NCI-H1105 (cell line): Measurements from ENCODE around the gene MAT1A.
"Not testable (repeated sequence)": the region's sequence is repeated elsewhere in the genome, so short reads cannot be mapped to it uniquely, and the experiment has no call there.

Experiments used
- DNase-seq: peaks from one replicate; lab custom pipeline; 2025; lab: John Stamatoyannopoulos, UW

MAT1A gene

GRCh38 chr10:80289451-80290287 lies at the start of gene MAT1A:
TSS of gene MAT1A (minus strand) at chr10:80289658. CDS start at chr10:80289423, 235 bp downstream.
- DNase-seq = no peak

GRCh38 chr10:80333983-80334382 lies 44.5 kb upstream of the MAT1A start:
- no peak for DNase-seq

DNA sequence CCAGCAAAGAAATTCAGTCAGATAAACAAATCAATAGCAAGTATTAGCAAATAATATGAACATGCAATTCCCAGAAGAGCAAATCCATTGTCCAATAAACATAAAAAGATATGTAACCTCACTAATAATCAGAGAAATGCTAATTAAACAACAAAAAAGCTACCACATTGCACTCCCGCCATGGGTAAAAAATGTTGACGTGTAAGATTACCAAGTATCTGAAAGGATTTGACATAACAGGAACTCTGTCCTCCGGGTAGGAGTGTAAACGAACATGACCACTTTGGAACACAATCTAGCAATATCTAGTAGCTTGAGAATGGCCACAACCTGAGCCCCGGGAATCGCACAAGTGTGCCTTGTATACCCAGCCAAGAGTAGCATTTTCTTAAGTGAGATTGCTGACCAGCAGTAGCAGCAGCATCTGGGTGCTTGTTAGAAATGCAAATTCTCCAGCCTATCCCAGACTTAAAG lies 35.5 kb upstream of the MAT1A start:
- no peak for DNase-seq

DNA sequence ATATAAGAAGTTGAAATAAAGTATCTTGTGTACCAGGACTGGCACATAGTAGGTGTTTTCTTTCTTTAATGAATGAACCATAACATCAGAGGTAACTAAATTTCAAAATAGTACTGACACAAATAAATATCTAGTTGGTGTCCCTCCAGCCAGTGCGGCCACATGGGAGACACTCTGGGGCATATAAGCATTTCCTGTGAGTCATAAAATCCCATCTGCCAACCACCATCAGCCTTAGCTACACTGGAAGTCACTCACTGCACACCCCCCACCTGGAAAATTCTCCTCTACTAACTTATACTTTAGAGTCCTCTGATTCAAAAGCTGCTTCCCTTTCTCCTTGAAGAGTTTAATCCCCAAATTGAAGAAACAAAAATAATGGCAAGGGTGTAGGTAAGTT lies 34.6 kb upstream of the MAT1A start:
- DNase-seq = no peak

DNA sequence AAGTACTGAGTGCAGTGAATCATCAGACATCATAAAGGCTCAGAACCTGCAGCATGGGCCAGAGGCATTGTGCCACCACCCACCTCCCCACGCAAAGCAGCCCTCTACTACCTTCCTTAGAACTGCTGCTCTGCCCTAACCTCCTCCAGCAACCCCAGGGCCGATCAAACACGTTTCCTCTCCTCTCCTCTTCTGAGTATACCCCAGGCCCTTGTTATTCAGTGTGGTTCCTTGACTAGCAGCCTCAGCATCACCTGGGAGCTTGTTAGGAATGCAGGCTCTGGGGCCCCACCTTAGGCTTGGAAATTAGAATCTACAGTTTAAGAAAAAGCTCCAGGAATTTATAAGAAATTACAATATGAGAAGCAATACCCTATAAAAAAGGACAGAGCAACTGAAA lies 33.9 kb upstream of the MAT1A start:
- no peak for DNase-seq

DNA sequence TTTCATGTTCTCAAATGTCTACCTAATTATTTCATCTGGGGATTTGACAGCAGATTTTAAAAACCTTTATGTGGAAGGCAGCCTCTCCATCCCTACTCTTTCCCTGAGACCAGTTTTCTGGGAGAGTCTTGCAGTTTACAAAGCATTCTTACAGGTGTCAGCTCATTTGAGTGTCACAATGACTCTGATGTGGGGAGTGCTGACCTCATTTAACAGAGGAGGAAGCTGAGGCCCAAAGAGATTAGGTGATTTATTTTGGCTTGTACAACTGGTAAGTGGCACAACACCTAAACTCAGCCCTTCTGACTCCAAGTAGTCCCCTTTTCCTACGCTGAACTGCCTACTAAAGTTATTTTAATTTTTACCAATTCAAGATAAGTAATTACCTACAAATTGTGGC lies 33.3 kb upstream of the MAT1A start:
- no peak for DNase-seq

- DNase-seq = no peak
Measured at GRCh38 chr10:80322158-80322557, 32.7 kb upstream of the MAT1A start.

DNA sequence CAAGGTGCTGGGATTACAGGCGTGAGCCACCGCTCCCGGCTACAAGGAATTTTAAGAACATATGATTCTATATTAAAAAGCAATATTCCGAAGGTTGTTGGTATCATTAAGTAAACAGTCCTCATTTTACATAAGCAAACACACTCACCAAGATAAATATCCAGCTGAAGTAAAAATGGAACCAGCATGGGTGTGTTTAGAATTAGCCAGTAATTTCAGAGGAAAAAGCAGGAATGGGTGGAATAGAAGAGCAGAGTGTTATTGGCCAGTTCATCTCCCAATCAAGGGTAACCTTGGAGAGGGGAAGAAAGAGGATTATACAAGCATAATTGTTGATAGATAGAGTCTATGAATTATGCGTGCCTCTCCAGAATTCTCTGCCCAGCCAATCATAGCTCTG lies 31.7 kb upstream of the MAT1A start:
- DNase-seq = no peak

DNA sequence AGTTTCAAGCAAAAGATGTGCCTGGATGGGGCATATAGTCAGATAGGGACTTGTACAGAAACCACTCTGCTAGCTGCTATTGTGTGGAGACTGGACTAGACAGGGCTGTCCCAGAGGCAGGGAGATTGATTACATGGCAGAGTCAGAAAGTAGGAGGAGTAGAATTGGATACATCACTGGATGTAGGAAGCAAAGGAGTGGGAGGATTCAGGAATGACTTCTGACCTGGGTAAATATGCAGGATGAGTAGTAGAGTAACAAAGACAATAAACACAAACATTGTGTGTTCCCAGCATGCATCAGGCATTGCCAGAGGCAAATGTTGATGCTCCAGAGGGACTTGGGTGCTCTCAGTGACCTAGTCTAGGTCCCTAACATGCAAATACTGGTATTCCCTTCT lies 30.9 kb upstream of the MAT1A start:
- DNase-seq = no peak

GRCh38 chr10:80319725-80320290 lies 30.4 kb upstream of the MAT1A start:
- DNase-seq = no peak

DNA sequence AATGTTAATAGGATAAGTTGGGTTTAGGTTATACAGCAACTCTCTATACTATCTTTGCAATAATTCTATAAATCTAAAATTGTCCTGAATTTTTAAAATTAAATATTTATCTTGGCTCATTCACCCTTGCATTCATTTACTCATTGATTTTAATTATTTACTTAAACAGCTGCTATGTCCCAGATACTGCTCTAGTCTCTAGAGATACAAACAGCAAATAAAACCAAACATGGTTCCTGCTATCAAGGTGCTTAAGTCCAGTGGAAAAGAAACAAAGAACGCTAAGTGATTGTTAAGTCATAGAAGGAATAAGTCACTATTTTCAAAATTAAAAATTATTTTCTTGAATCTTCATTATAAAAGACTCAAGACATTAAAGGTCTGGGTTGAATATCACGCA lies 29.9 kb upstream of the MAT1A start:
- DNase-seq = no peak

- no peak for DNase-seq
Measured at GRCh38 chr10:80318742-80319141, 29.3 kb upstream of the MAT1A start.

DNA sequence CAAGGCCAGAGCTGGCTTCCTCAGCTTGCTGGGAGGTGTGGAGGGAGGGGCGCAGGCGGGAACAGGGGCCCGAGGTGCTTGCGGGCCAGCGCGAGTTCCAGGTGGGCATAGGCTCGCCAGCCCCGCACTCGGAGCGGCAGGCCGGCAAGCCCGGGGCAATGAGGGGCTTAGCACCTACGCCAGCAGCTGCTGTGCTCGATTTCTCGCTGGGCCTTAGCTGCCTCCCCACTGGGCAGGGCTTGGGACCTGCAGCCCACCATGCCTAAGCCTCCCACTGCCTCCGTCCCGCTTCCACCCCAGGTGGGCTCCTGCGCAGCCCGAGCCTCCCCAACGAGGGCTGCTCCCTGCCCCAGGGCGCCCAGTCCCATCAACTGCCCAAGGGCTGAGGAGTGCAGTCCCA lies 25.9 kb upstream of the MAT1A start:
- no peak for DNase-seq

DNA sequence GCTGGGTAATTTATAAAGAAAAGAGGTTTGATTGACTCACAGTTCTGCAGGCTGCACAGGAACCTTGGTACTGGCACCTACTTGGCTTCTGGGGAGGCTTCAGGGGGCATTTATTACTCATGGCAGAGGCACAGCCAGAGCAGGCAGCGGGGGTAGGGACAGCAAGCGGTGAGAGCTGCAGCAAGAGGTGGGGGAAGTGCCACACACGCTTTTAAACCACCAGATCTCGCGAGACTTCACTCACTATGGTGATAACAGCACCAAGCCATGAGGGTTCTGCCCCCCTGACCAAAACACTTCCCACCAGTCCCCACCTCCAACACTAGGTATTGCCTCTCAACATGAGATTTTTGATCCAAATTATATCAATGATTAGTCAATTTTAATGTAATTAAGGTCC lies 24.1 kb upstream of the MAT1A start:
- no peak for DNase-seq

- DNase-seq = not testable (repeated sequence)
Measured at GRCh38 chr10:80305989-80306388, 16.5 kb upstream of the MAT1A start.

DNA sequence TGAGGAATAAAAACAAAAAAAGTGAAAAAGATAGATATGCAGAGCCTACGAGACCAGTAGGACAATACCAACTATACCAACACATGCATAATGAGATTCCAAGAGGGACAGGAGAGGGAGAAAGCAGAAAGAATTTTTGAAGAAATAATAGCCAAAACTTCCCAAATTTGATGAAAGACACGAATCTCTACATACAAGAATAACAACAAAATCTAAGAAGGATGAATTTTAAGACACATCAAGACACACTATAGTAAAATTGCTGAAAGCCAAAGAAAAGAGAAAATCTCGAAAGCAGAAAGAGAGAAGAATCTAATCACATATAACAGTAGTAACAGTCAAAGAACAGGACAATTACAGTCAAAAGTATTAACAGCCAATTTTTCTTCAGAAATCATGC lies 7.5 kb upstream of the MAT1A start:
- DNase-seq = no peak

DNA sequence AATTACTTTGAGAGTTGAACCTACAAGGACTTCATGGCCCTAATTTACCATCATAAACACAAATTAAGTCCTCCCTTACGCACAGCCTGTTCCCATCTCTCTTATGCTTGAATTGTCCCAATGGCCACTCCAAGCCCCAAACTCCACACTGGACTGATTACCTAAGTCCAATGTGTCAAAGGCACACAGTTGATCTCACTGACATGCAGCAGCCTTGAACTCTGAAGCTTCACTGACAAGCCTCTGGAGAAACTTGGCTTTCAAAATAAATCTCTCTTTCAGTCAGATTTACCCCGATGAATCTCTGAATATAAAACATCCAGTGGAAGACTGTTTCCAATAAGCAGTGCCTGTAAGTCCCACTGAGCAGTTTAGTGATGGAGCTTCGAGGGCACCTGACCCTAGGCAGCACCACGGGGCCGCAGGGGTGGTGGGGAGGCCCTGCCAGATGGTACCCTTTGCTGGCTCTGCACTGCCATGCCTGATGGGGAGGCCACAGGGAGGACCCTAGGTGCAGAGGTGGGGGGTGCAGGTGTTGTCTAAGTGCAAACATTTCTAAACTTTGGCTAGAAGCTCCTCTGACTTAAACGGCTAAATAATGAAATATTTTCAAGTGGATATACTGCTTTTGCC lies 3.3 kb upstream of the MAT1A start:
- no peak for DNase-seq

DNA sequence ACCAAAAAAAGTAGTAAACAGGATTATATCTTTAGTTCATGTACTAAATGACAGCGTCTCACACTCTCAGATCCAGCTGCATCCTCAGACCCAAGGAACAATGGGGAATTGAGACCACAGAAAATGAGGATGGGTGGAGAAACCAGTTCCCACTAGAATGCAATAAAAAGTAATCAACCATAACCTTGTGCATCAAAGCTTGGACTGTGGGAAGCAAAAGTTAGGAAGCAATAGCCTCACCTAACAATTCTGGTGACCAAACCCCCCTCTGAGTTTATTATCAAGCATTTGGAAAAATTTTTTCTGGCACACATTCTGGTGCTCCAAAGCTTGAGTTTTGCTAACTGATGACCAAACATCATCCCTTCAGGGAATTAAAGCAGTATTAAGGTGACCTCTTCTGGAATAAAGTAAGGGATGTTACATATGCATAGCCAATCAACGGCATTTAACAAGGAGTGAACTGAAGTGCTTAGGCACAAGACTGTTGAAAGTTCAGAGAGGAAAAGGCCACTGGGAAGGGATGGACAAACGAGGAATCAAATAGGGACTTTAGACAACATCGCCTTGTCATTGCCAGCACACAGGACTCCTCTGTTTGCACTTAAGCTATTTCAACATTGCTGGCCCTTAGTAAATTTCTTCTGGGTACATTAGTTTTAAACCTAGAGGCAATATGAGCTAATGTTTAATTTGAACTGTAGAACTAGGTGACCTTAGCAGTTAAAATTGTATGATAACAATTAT lies 1.2 kb upstream of the MAT1A start:
- DNase-seq = no peak

DNA sequence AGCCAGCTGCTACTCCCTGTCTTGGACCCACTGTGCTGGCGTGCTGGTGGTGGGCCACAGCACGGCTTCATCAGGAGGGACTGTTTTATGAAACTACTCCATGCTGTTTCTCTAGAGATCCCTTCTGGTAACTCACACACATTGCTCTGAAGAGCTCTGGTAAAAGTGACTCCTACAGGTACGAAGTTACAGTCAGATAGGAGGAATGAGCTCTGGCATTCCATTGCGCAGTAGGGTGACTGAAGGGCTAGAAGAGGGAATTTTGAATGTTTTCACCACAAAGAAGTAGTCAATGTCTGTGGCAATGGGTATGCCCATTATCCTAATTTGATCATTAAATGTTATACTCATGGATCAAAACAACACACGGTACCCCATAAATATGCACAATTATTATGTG lies 609 bp downstream of the MAT1A start:
- no peak for DNase-seq

DNA sequence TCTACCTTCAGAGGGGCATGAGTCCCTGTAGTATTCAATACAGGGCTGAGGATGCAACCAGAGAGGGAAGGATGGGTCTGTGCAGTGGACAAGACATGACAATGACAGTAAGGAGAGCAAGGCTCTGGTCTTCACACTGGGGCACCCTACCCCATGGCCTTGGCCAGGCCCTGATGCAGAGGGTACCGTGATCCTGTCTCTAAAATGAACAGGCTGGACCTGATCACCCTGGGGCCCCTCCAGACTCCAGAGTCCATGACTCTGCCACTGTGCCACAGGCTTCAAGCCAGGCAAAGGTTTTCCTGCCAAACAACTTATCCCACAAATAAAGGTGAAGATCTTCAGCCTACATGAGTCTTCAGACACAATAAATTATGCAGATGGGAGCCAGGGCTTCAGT lies 4.9 kb downstream of the MAT1A start:
- no peak for DNase-seq

GRCh38 chr10:80283536-80284199 lies 5.8 kb downstream of the MAT1A start:
- no peak for DNase-seq

DNA sequence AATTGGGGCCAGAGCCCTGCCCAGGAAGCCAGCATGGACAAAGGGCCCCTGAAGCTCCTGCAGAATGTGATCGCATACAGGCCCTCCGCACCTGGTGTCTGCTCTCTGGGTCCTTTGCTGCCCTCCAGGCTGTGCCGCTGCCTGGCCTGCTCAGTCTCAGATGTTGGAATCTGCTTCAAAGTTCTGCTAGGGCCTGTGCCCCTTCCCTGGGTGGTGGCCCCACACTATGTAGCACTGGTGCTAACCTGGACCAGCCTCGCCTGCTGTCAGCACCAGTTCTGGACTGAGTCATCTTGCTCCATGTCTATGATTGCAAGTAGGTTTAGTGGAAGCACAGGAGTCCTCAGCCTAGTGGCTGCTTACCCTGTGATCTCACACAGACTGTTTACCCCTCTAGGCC lies 6.3 kb downstream of the MAT1A start:
- DNase-seq = no peak
